ENCODE results near the gene CNPY1.

The CNPY1 gene

GRCh38 chr7:155570991-155571390 lies 24.6 kb upstream of the CNPY1 start:
- no peak for DNase-seq
- Histone ChIP-seq H3K9ac (ENCODE audit: low read depth, low read length) (no peak overlapping the region), H3K36me3 (ENCODE audit: insufficient read depth, low read length) (no peaks in the 10 kb centered on the region), H3K27ac (ENCODE audit: low read length) (no peak overlapping the region), H3K9me3 (ENCODE audit: insufficient read depth, low read length, severe bottlenecking) (no peaks in the 10 kb centered on the region), H3K27me3 (ENCODE audit: insufficient read depth, low read length, poor library complexity) (peaks cover 9% of the 10 kb centered on the region), H3K79me2 (ENCODE audit: insufficient read depth, low read length) (no peaks in the 10 kb centered on the region), H3K4me2 (ENCODE audit: insufficient read depth, low read length) (no peak overlapping the region), H3K4me1 (ENCODE audit: insufficient read depth, low read length) (no peaks in the 10 kb centered on the region), H3K4me3 (ENCODE audit: low read depth in 1 of 2, low read length in 2 of 2) (no peak overlapping the region), H4K20me1 (ENCODE audit: insufficient read depth, low read length) (no peaks in the 10 kb centered on the region), H2AFZ (ENCODE audit: low read depth, low read length) (no peak overlapping the region)
- TF ChIP-seq EZH2 (IDR thresholded peaks at IDR 0.05; ENCODE audit: borderline replicate concordance, low read depth, low read length, severe bottlenecking) (no peak), CTCF (IDR thresholded peaks at IDR 0.05; ENCODE audit: borderline replicate concordance, extremely low read depth, low read length, poor library complexity, severe bottlenecking) (no peak)
- no peak for ATAC-seq (ENCODE audit: insufficient read depth, low read depth)

DNA sequence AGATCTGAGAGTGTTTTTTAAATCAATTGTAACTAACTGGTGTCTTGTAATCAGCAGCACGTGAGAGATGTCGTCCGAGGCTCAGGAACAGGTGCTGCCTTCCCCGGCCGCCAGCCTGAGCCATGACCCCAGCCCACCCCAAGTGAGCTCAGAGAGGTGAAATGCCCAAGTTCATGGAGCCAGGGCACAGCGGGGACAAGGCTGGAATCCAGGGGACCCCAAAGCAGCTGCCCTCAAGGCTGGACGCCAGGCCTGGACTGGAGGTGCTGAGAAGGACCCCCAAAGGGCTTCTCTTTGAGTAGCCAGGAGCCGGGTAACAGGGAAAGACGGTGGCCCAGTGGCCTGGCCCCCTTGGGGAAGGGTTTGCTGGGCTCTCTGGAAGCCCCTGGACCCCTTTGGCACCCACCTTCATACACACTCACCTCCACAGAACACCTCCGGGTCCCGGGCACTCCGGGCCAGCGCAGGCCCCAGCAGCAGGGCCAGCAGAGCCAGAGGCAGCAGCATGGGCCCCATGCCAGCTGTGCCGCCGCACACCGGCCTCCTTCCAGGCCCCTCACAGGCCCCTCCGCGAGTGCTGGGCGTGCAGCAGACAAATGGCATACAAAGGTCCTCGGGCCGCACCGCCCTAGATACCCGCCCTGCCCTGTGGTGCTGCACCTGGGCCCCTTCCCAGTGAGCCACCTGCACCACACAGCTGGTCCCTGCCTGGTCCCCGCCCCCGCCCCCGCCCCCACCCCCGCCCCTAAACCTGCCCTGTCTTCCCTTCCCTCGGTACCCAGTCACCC lies 24.0 kb upstream of the CNPY1 start:
- Histone ChIP-seq H3K4me3 (ENCODE audit: low read depth in 1 of 2, low read length in 2 of 2) (no peak overlapping the region), H3K9ac (ENCODE audit: low read depth, low read length) (no peak overlapping the region), H2AFZ (ENCODE audit: low read depth, low read length) (no peak overlapping the region), H3K4me1 (ENCODE audit: insufficient read depth, low read length) (no peaks in the 10 kb centered on the region), H3K79me2 (ENCODE audit: insufficient read depth, low read length) (no peaks in the 10 kb centered on the region), H3K36me3 (ENCODE audit: insufficient read depth, low read length) (no peaks in the 10 kb centered on the region), H3K9me3 (ENCODE audit: insufficient read depth, low read length, severe bottlenecking) (no peaks in the 10 kb centered on the region), H3K27ac (ENCODE audit: low read length) (no peak overlapping the region), H3K4me2 (ENCODE audit: insufficient read depth, low read length) (no peak overlapping the region), H3K27me3 (ENCODE audit: insufficient read depth, low read length, poor library complexity) (peaks cover 9% of the 10 kb centered on the region), H4K20me1 (ENCODE audit: insufficient read depth, low read length) (no peaks in the 10 kb centered on the region)
- TF ChIP-seq EZH2 (IDR thresholded peaks at IDR 0.05; ENCODE audit: borderline replicate concordance, low read depth, low read length, severe bottlenecking) (no peak), CTCF (IDR thresholded peaks at IDR 0.05; ENCODE audit: borderline replicate concordance, extremely low read depth, low read length, poor library complexity, severe bottlenecking) (no peak)
- no peak for DNase-seq
- no peak for ATAC-seq (ENCODE audit: insufficient read depth, low read depth)

- H3K27ac ChIP-seq (ENCODE audit: low read length), result no peak overlapping the region
- H3K36me3 ChIP-seq (ENCODE audit: insufficient read depth, low read length), result no peaks in the 10 kb centered on the region
- no peaks in the 10 kb centered on the region for H3K4me1 ChIP-seq (ENCODE audit: insufficient read depth, low read length)
- ATAC-seq (ENCODE audit: insufficient read depth, low read depth), result no peak
- H4K20me1 ChIP-seq (ENCODE audit: insufficient read depth, low read length), result no peaks in the 10 kb centered on the region
- no peak overlapping the region for H3K4me2 ChIP-seq (ENCODE audit: insufficient read depth, low read length)
- H2AFZ ChIP-seq (ENCODE audit: low read depth, low read length), result no peak overlapping the region
- H3K9me3 ChIP-seq (ENCODE audit: insufficient read depth, low read length, severe bottlenecking), result no peaks in the 10 kb centered on the region
- no peaks in the 10 kb centered on the region for H3K79me2 ChIP-seq (ENCODE audit: insufficient read depth, low read length)
- TF ChIP-seq CTCF (IDR thresholded peaks at IDR 0.05; ENCODE audit: borderline replicate concordance, extremely low read depth, low read length, poor library complexity, severe bottlenecking) (no peak), EZH2 (IDR thresholded peaks at IDR 0.05; ENCODE audit: borderline replicate concordance, low read depth, low read length, severe bottlenecking) (no peak)
- H3K27me3 ChIP-seq (ENCODE audit: insufficient read depth, low read length, poor library complexity), result peaks cover 9% of the 10 kb centered on the region
- DNase-seq, result no peak
- no peak overlapping the region for H3K9ac ChIP-seq (ENCODE audit: low read depth, low read length)
- H3K4me3 ChIP-seq (ENCODE audit: low read depth in 1 of 2, low read length in 2 of 2), result no peak overlapping the region
These were observed 23.3 kb upstream of the CNPY1 start for GRCh38 chr7:155569681-155570080.

Data from DND-41 (cell line).